Activated B cell treated with CpG ODN at 0.5 μM for 24 hours (primary cell): Measurements from ENCODE around the gene STARD10. TPM values are rescaled to one million over a fixed set of nuclear protein-coding genes. Genes with fewer than 3 reads are reported as not detected.
A peak's percentile ranks its signal among the peaks of the same experiment; 100 is the strongest.

Experiments
- ATAC-seq: fragments of 200-7000 bp; cut with Tn5 transposase; one replicate; pipeline ENCODE4 v1.10.0; 2021; ENCODE audit warnings: low read depth, mild to moderate bottlenecking, moderate library complexity
- CTCF ChIA-PET: fragments of 350-600 bp; sonication (Branson Sonifier 250); formaldehyde crosslinking; loops from one replicate; lab custom pipeline; 2021; ENCODE audit warnings: antibody characterized with exemption; lab: Charles Lee
- POLR2A ChIA-PET: fragments of 350-600 bp; sonication (Branson Sonifier 250); formaldehyde crosslinking; loops from one replicate; lab custom pipeline; 2021; ENCODE audit warnings: antibody characterized with exemption; lab: Charles Lee
- DNase-seq: peaks from one replicate; pipeline ENCODE4 v3.0.0; 2022
- H3K27ac Mint-ChIP-seq: one replicate; pipeline ENCODE4 v1.8.0; 2020; ENCODE audit warnings: mixed read lengths
- H3K27me3 Mint-ChIP-seq: one replicate; pipeline ENCODE4 v1.8.0; 2021; ENCODE audit warnings: mixed read lengths
- H3K36me3 Mint-ChIP-seq: one replicate; pipeline ENCODE4 v1.8.0; 2021; ENCODE audit warnings: low read depth, mixed read lengths
- H3K4me1 Mint-ChIP-seq: one replicate; pipeline ENCODE4 v1.8.0; 2021; ENCODE audit warnings: mixed read lengths
- H3K4me3 Mint-ChIP-seq: one replicate; pipeline ENCODE4 v1.8.0; 2020; ENCODE audit warnings: mild to moderate bottlenecking, mixed read lengths
- H3K9me3 Mint-ChIP-seq: one replicate; pipeline ENCODE4 v1.8.0; 2020; ENCODE audit warnings: mixed read lengths
- intact Hi-C: fragments of 100-400 bp; cut with micrococcal nuclease; formaldehyde crosslinking; loops from one replicate; pipeline ENCODE4 v1.15.1; 2024
- total RNA-seq: library from RNA; stranded (reverse); gene quantifications from 2 replicates; pipeline ENCODE4 v1.2.3, GENCODE V29; 2022
- TF ChIP-seq, protein P1 (sequence below): fragments of 200-600 bp; IDR thresholded peaks from one replicate; pipeline ENCODE4 v1.8.0; 2022; ENCODE audit warnings: antibody characterized with exemption, mild to moderate bottlenecking

Gene STARD10
- total RNA-seq, 1 donor from 2014 or later: 42.6 TPM

DNA sequence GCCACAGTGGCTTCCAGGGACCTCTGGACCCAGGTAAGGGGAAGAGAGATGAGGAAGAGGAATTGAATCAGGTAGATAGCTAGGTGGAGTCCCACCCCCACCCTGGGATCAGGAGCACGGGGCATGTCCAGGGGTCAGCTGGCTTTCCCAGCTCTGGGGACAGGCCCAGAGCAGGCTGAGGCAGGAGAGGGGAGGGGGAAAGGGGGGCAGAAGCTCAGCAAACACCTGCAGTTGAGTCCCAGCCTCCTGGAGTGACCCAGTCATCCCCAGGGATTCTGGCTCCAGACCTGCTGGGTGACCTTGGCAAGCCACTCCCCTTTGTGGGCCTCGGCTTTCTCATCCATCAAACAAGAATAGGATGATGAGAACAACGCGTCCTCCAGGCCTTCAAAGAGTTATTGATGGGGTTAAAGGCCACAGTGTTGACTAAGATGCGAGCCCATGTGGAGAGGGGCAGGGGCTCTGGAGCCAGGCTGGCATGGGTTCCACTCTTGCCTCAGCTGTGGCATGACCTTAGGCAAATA lies 16.0 kb downstream of the STARD10 start:
- no peaks in the 10 kb centered on the region for H3K9me3 Mint-ChIP-seq
- intact Hi-C loops: no loop called here
- ChIA-PET CTCF (interaction anchor here (1.2 kb wide), 1 partner anchor 53 kb away, joined by 3 read pairs; no protein-coding TSS in a partner anchor), POLR2A (no interaction called here)
- H3K36me3 Mint-ChIP-seq: no peaks in the 10 kb centered on the region
- DNase-seq: no peak
- no peak overlapping the region for H3K4me3 Mint-ChIP-seq
- H3K27ac Mint-ChIP-seq: no peak overlapping the region
- peaks cover 35% of the 10 kb centered on the region for H3K4me1 Mint-ChIP-seq
- TF ChIP-seq, protein P1, sequence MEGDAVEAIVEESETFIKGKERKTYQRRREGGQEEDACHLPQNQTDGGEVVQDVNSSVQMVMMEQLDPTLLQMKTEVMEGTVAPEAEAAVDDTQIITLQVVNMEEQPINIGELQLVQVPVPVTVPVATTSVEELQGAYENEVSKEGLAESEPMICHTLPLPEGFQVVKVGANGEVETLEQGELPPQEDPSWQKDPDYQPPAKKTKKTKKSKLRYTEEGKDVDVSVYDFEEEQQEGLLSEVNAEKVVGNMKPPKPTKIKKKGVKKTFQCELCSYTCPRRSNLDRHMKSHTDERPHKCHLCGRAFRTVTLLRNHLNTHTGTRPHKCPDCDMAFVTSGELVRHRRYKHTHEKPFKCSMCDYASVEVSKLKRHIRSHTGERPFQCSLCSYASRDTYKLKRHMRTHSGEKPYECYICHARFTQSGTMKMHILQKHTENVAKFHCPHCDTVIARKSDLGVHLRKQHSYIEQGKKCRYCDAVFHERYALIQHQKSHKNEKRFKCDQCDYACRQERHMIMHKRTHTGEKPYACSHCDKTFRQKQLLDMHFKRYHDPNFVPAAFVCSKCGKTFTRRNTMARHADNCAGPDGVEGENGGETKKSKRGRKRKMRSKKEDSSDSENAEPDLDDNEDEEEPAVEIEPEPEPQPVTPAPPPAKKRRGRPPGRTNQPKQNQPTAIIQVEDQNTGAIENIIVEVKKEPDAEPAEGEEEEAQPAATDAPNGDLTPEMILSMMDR: no peak
- no peak for ATAC-seq
- no peaks in the 10 kb centered on the region for H3K27me3 Mint-ChIP-seq

DNA sequence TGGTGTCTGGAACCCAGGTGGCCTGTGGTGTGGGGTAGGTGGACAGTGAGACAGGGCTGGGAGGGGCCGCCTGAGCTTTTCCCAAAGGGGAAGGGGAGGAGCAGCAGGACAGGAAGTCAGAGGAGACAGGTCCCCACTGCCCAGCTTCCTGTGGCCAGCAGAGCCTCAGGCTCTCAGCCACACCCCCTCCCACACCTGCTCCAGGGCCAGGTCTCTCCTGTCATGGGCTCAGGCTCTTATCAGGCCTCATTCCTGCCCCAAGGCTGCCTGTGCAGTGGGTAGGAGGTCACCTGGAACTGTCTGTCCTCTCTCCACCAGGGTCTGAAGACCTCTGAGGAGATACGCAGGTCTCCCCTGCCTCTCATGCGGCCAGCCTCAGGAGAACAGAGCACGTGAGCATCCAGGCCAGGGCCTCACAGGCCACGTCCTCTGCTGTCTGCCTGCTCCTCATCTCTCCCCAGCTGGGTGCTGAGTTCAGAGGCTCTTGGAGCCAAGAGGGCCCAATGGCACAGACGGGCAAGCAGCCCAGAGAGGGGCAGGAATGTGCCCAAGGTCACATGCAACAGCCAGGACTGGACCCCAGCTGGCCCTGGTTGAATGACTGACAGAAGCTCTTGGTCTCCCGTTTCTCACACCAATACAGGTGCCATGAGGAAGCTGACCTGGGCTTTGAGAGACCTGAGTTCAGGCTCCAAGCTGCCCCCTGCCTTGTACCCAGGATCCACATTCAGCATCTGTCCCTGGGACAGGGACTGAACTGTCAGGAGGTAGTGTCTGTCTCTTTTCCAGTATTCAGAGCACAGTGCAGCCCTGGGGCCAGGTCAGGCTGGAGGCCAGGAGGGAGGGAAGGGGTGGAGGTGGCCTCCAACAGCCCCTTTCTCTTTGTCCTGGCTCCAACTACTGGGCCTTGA lies 16.7 kb downstream of the STARD10 start:
- ChIA-PET POLR2A (no interaction called here), CTCF (no interaction called here)
- ATAC-seq: no peak
- intact Hi-C loops: no loop called here
- Mint-ChIP-seq H3K36me3 (peaks cover 4% of the 10 kb centered on the region), H3K4me3 (no peak overlapping the region), H3K27me3 (no peaks in the 10 kb centered on the region), H3K4me1 (peaks cover 28% of the 10 kb centered on the region), H3K9me3 (no peaks in the 10 kb centered on the region), H3K27ac (no peak overlapping the region)
- DNase-seq: no peak
- TF ChIP-seq, protein P1: no peak

DNA sequence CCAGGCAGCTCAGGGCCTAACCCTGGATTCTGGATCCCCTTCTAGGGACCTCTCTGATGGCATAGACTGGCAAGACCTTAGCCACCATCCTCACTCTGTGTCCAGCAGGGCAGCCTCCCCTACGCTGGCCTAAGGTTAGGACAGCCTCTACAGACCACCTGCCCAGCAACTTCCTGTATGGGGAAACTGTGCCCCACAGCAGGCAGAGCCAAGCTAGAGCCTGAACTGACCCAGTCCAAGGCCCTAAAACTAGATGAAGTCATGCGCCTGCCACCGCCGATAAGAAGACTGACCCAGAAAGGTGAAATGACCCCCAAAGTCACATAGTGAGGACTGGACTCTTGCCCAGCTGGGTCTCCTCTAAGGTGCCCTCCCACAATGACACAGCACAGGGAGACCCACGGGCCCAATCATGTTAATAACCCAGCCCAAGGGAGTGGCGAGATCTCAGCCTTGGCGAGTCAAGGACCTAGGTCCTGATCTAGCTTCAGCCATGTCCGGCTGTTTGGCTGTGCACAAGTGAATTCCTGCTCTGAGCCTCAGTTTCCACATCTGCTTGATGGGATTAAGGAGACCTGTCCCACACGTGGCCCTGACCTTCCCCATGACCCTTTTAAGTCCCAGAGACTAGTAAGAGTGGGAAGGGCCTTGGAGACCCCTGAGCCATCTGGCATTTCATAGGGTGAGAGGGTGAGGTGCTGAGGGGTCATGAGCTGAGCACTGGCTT lies 17.6 kb downstream of the STARD10 start:
- Mint-ChIP-seq H3K36me3 (peaks cover 4% of the 10 kb centered on the region), H3K27me3 (no peaks in the 10 kb centered on the region), H3K9me3 (no peaks in the 10 kb centered on the region), H3K4me3 (no peak overlapping the region), H3K27ac (no peak overlapping the region), H3K4me1 (peaks cover 24% of the 10 kb centered on the region)
- CTCF ChIA-PET: no interaction called here
- TF ChIP-seq, protein P1: no peak
- ATAC-seq (no peak), DNase-seq (no peak)
- intact Hi-C loops: no loop called here
- POLR2A ChIA-PET: interaction anchor here (0.6 kb wide), 1 partner anchor 722 kb away, joined by 3 read pairs; no protein-coding TSS in a partner anchor

DNA sequence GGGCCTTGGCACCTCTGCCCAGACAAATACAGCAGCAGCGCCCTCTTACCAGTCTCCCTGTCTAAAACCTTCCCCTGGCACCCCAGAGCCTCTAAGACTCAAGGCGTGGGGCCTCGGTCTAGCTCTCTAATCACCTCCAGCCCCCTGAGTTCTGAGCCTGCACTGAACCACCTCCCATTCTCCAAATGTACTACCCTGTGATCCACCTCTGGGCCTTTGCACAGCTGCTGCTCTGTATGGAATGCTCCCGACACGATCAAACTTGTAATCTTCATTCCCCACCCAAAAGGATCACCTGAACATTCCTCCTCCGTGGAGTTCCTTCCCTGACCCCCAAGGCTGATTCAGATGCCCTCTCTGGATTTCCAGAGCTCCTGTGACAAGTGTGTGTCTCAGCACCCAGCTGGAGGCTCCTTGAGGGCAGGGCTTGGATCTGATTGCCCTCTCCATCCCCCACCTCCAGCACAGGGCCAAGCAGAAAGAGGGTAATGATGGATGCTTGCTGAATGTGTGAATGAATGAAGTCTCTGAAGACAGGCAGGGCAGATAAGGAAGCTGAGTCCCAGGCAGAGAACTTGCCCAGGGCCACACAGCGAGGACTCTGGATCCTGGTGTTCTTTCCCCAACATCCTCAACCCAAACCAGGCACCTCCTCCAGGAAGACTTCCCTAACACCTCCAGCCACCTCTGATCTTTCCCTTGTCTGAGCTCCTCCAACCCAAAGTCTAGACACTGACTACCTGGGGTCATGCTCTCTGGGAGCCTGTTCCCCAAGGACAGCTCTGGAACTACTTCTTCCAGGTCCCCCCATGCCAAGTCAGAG lies 18.3 kb downstream of the STARD10 start:
- no peaks in the 10 kb centered on the region for H3K27me3 Mint-ChIP-seq
- ATAC-seq (no peak), DNase-seq (no peak)
- no peaks in the 10 kb centered on the region for H3K9me3 Mint-ChIP-seq
- POLR2A ChIA-PET: interaction anchor here (0.6 kb wide), 1 partner anchor 723 kb away, joined by 3 read pairs; no protein-coding TSS in a partner anchor
- H3K27ac Mint-ChIP-seq: peak overlapping the region; percentile 21
- H3K4me3 Mint-ChIP-seq: no peak overlapping the region
- TF ChIP-seq, protein P1: no peak
- CTCF ChIA-PET: no interaction called here
- peaks cover 19% of the 10 kb centered on the region for H3K4me1 Mint-ChIP-seq
- peaks cover 6% of the 10 kb centered on the region for H3K36me3 Mint-ChIP-seq
- intact Hi-C loops: no loop called here
